Type B pancreatic cell (in vitro differentiated cells): ENCODE measurements around the gene ABCA10. TPM values are rescaled to one million over a fixed set of nuclear protein-coding genes. Genes with fewer than 3 reads are reported as not detected.
A peak's percentile ranks its signal among the peaks of the same experiment; 100 is the strongest.

Experiments used
- DNase-seq: peaks from one replicate; pipeline ENCODE4 v3.0.0; 2021; ENCODE audit warnings: mixed read lengths; ENCODE audit not compliant: unreplicated experiment; ENCODE audit errors: extremely low spot score
- H3K27ac Mint-ChIP-seq: 2 replicates; pipeline ENCODE4 v1.8.0; 2021; ENCODE audit warnings: mild to moderate bottlenecking, mixed read lengths
- H3K27me3 Mint-ChIP-seq: 2 replicates; pipeline ENCODE4 v1.8.0; 2021; ENCODE audit warnings: mixed read lengths
- H3K36me3 Mint-ChIP-seq: 2 replicates; pipeline ENCODE4 v1.8.0; 2021; ENCODE audit warnings: mixed read lengths
- H3K4me1 Mint-ChIP-seq: one replicate; pipeline ENCODE4 v1.8.0; 2021; ENCODE audit warnings: mixed read lengths; ENCODE audit not compliant: unreplicated experiment
- H3K4me3 Mint-ChIP-seq: 2 replicates; pipeline ENCODE4 v1.8.0; 2021; ENCODE audit warnings: mild to moderate bottlenecking, mixed read lengths
- H3K9me3 Mint-ChIP-seq: 2 replicates; pipeline ENCODE4 v1.8.0; 2021; ENCODE audit warnings: mixed read lengths
- total RNA-seq: library from RNA; stranded (reverse); gene quantifications from 2 replicates; pipeline ENCODE4 v1.2.1, GENCODE V29; 2021; ENCODE audit warnings: low replicate concordance
- TF ChIP-seq, protein P1 (sequence below): fragments of 200-600 bp; sonication (generic); conservative IDR thresholded peaks from 2 replicates; pipeline ENCODE4 v1.5.0; 2021; ENCODE audit warnings: antibody characterized with exemption, mild to moderate bottlenecking

The ABCA10 gene
- total RNA-seq, 1 donor from 2014 or later = 1.2 TPM

GRCh38 chr17:69246726-69247375, 18.2 kb upstream of the ABCA10 start:
- Mint-ChIP-seq H3K4me1 (no peaks in the 10 kb centered on the region), H3K9me3 (no peaks in the 10 kb centered on the region), H3K4me3 (no peak overlapping the region), H3K27me3 (no peaks in the 10 kb centered on the region), H3K27ac (no peak overlapping the region), H3K36me3 (no peaks in the 10 kb centered on the region)
- DNase-seq = no peak
- TF ChIP-seq, protein P1, sequence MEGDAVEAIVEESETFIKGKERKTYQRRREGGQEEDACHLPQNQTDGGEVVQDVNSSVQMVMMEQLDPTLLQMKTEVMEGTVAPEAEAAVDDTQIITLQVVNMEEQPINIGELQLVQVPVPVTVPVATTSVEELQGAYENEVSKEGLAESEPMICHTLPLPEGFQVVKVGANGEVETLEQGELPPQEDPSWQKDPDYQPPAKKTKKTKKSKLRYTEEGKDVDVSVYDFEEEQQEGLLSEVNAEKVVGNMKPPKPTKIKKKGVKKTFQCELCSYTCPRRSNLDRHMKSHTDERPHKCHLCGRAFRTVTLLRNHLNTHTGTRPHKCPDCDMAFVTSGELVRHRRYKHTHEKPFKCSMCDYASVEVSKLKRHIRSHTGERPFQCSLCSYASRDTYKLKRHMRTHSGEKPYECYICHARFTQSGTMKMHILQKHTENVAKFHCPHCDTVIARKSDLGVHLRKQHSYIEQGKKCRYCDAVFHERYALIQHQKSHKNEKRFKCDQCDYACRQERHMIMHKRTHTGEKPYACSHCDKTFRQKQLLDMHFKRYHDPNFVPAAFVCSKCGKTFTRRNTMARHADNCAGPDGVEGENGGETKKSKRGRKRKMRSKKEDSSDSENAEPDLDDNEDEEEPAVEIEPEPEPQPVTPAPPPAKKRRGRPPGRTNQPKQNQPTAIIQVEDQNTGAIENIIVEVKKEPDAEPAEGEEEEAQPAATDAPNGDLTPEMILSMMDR = peak; percentile 88

DNA sequence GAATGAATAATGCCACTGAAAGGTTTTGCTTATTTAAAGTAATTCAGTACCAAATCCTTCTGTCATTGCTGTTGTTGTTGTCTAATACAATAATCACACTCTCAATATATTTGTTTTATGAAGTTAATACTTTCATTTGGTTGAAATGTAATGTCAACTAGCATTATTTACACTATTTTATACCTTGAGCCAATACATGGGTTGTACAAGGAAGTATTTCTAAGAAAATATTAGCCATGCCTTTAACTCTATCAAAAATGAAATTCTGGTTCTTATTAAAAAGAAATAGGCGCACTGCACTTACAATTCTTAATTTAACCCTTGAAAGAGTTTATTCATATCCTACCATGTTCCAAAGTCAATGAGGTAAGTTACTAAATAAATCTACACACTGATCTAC, 17.6 kb upstream of the ABCA10 start:
- TF ChIP-seq, protein P1 = no peak
- Mint-ChIP-seq H3K9me3 (no peaks in the 10 kb centered on the region), H3K36me3 (no peaks in the 10 kb centered on the region), H3K4me3 (no peak overlapping the region), H3K4me1 (no peaks in the 10 kb centered on the region), H3K27ac (no peak overlapping the region), H3K27me3 (no peaks in the 10 kb centered on the region)
- DNase-seq = no peak

GRCh38 chr17:69245617-69246016, 17.0 kb upstream of the ABCA10 start:
- no peak for DNase-seq
- Mint-ChIP-seq H3K36me3 (no peaks in the 10 kb centered on the region), H3K9me3 (no peaks in the 10 kb centered on the region), H3K4me1 (no peaks in the 10 kb centered on the region), H3K4me3 (no peak overlapping the region), H3K27ac (no peak overlapping the region), H3K27me3 (no peaks in the 10 kb centered on the region)
- TF ChIP-seq, protein P1 = no peak

DNA sequence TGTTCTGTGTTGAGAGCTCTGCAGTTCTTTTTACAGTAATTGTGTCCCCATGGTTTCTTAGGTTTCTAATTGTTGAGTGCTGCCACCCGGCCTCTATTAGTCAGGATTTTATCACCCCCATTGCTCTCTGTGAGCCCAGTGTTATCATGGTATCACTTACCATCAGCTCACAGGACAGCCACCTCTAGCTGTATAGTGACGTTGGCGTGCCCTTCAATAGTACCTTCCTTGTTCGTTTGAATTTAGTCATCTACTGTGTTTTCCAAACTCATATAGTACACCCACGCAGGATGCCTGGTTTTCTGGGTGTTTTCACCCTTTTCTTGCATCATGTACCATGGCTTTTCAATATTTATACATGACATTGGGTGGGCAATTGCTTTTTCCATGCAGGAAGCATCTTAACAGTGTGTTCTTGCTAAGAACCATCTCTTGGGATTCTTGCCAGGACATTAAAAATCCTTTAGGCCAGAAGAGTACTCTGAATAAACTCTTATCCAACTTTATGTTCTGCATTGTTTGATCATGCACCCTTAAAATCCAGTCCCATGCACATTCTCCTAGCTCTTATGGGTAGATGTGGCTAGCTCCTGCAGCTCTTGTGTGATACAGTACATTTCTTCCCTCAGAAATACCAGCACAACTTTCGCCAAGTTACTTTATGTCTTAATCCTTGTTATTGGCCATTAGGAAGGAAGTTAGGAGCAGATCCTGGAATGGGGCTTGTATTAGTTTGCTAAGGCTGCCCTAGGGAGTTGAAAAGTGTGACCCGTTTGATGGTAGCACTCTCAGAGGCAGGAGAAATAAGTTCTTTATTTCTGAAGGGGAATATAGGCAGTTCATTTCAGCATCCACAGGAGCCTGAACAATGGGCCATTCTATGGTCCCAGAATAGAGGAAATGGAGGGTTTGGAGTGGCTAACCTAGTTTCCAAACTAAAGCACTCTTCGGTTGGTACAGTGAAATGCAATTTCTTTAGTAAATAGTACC, 11.3 kb upstream of the ABCA10 start:
- TF ChIP-seq, protein P1 = no peak
- Mint-ChIP-seq H3K4me1 (peaks cover 6% of the 10 kb centered on the region), H3K36me3 (no peaks in the 10 kb centered on the region), H3K4me3 (no peak overlapping the region), H3K9me3 (no peaks in the 10 kb centered on the region), H3K27me3 (no peaks in the 10 kb centered on the region), H3K27ac (no peak overlapping the region)
- no peak for DNase-seq

GRCh38 chr17:69236946-69237345, 8.3 kb upstream of the ABCA10 start:
- Mint-ChIP-seq H3K27ac (no peak overlapping the region), H3K9me3 (peaks cover 4% of the 10 kb centered on the region), H3K27me3 (no peaks in the 10 kb centered on the region), H3K4me1 (peaks cover 6% of the 10 kb centered on the region), H3K4me3 (no peak overlapping the region), H3K36me3 (no peaks in the 10 kb centered on the region)
- DNase-seq = no peak
- TF ChIP-seq, protein P1 = no peak
